ENCODE results near the gene UBE2E2.

UBE2E2 gene

GRCh38 chr3:23294770-23295387 lies 91.8 kb downstream of the UBE2E2 start:
- TF ChIP-seq, protein P1, sequence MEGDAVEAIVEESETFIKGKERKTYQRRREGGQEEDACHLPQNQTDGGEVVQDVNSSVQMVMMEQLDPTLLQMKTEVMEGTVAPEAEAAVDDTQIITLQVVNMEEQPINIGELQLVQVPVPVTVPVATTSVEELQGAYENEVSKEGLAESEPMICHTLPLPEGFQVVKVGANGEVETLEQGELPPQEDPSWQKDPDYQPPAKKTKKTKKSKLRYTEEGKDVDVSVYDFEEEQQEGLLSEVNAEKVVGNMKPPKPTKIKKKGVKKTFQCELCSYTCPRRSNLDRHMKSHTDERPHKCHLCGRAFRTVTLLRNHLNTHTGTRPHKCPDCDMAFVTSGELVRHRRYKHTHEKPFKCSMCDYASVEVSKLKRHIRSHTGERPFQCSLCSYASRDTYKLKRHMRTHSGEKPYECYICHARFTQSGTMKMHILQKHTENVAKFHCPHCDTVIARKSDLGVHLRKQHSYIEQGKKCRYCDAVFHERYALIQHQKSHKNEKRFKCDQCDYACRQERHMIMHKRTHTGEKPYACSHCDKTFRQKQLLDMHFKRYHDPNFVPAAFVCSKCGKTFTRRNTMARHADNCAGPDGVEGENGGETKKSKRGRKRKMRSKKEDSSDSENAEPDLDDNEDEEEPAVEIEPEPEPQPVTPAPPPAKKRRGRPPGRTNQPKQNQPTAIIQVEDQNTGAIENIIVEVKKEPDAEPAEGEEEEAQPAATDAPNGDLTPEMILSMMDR (IDR thresholded peaks at IDR 0.05; ENCODE audit: low read depth, low read length, missing control alignments), result no peak
- no peak overlapping the region for H3K4me3 ChIP-seq (replicated peaks; ENCODE audit: low read depth, low read length)
- no peak for DNase-seq (ENCODE audit: extremely low read depth, low read depth)

DNA sequence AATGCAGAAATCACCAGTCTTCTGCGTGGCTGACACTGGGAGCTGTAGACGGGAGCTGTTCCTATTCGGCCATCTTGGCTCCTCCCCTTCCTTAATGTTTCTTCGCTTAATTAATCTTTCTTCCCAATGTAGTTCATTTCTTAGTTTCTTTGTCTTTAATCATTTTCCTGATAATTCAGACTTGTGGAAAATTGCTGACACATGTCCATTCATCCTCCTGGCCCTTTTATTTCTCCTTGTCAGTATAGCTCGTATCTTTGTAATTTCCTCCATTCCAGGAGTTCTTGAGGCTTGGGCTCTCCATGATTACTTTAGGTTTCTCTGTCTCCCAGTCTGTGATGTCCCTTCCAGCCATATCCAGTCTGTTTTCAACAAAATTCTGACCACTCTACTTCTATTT lies 98.7 kb downstream of the UBE2E2 start:
- TF ChIP-seq, protein P1 (IDR thresholded peaks at IDR 0.05; ENCODE audit: low read depth, low read length, missing control alignments), result no peak

DNA sequence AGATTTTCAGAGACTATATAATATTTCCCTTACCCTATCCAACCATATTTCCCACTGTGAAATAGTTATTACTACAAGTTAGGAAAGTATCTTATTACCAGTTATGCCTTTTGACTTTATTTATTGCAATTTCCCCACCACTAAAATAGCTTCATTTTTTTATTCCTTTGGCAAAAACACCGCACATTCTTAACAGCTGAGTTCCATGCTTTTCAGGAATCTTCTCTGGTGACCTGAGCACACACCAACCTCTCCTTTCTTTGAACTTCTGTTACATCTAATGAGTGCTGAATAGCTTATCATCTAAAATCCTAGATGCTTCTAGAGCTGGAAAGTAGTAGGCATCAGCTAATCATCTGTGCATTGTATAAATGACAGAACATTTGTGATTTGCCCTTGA lies 99.1 kb downstream of the UBE2E2 start:
- no peak for DNase-seq (ENCODE audit: extremely low read depth, low read depth)
- TF ChIP-seq, protein P1 (IDR thresholded peaks at IDR 0.05; ENCODE audit: low read depth, low read length, missing control alignments), result no peak
- no peak overlapping the region for H3K4me3 ChIP-seq (replicated peaks; ENCODE audit: low read depth, low read length)

More for the DNA sequence above, 98.7 kb downstream of the UBE2E2 start:
- H3K4me3 ChIP-seq (replicated peaks; ENCODE audit: low read depth, low read length), result no peak overlapping the region
- no peak for DNase-seq (ENCODE audit: extremely low read depth, low read depth)

DNA sequence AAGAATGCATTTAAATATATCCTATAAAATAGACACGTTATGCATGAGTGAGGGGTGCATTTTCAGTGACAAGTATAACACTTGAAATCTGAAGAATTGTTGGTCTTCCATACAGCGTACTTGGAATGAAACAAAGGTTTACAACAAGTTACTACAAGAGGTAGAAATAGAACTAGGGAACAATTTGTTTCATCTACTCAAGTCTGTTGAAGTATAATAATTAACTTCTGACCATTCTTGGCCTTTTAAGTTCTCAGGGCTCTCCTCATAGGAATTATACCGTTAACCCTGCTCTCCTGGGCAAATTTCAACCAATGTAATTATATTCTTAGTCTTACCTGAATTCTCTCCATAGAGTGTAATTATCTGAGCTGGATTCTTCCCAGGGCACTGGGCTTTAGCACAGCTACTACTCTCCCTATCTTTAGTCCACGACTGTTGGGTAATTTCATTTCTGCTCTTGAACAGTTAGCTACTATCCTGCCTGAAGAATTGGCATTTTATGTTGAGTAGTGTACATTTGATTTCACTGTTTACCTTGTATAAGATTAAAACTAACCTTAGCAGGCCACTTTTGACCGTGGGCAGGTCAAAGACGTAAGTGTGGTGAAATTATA lies 100.6 kb downstream of the UBE2E2 start:
- DNase-seq (ENCODE audit: extremely low read depth, low read depth), result no peak
- H3K4me3 ChIP-seq (replicated peaks; ENCODE audit: low read depth, low read length), result no peak overlapping the region
- TF ChIP-seq, protein P1 (IDR thresholded peaks at IDR 0.05; ENCODE audit: low read depth, low read length, missing control alignments), result no peak

- TF ChIP-seq, protein P1 (IDR thresholded peaks at IDR 0.05; ENCODE audit: low read depth, low read length, missing control alignments), result no peak
- DNase-seq (ENCODE audit: extremely low read depth, low read depth), result no peak
- H3K4me3 ChIP-seq (replicated peaks; ENCODE audit: low read depth, low read length), result no peak overlapping the region
Measured at GRCh38 chr3:23304424-23304823, 101.3 kb downstream of the UBE2E2 start.

- DNase-seq (ENCODE audit: extremely low read depth, low read depth), result no peak
- no peak overlapping the region for H3K4me3 ChIP-seq (replicated peaks; ENCODE audit: low read depth, low read length)
- TF ChIP-seq, protein P1 (IDR thresholded peaks at IDR 0.05; ENCODE audit: low read depth, low read length, missing control alignments), result no peak
Measured at GRCh38 chr3:23308986-23309625, 106.0 kb downstream of the UBE2E2 start.

Measured in HFF-Myc (cell line).